ENCODE results near the gene AFF2. TPM values are rescaled to one million over a fixed set of nuclear protein-coding genes. Genes with fewer than 3 reads are reported as not detected.

Gene AFF2
- total RNA-seq, 1 donor from 2014 or later = 3.1 TPM

DNA sequence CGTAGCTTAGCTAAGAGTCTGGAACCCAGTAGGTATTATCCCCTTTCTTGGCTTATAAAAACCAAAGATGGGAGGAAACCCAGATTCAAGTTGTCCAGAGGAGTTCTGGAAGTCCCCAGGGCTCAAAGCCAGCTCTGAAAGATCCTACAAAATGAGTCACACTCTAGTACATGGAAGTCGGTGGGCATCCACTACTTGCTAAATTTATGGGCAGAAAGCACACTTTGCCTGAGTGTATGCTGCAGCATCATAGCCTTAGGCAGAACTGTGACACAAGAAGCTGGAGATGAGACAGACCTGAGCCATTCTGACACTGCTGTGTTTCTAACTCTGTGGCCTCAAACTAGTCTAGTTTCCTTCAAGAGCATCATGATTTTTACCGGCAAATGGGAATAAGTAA lies 429.3 kb downstream of the AFF2 start:
- no peak for DNase-seq

DNA sequence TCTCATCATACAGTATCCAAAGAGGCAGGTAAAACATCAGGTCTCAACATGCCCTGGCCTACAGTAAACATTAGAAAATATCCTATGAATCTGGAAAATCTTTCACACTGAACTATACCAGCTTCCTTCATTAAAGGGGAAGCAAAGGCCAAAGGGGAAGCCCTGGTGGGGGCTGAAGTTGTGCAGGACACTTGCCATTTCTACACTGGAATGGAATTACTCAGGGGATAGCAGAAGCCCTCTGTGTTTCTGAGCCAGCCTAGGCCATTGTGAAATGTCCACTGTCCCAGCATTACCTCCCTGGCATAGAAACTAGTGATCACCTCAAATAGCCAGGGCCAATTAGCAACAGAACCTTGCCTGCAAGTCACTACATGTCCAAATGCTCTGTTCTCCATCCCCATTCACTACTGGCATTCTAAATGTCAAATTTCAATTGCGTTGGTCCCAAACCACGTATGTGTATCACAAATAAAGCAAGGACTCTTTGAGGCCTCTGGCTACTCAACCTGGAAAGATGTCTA lies 429.9 kb downstream of the AFF2 start:
- DNase-seq = no peak

DNA sequence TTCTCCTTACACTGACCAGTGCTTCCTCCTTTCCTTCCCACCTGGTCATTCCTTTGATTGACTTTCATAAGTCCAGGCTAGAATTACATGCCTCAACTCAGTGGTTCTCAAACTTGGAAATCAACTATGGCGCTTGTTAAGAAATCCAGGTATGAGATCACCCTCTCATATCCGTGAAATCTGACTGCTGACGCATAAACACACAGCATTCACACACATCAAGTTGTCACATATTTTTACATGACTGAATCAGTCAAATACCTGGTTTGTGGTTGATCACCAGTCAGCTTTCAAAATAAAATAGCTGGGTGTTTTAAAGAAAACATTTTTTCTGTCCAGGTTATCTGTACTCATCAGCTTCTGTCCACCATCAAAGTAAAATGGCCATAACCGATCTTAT lies 433.5 kb downstream of the AFF2 start:
- no peak for DNase-seq

DNA sequence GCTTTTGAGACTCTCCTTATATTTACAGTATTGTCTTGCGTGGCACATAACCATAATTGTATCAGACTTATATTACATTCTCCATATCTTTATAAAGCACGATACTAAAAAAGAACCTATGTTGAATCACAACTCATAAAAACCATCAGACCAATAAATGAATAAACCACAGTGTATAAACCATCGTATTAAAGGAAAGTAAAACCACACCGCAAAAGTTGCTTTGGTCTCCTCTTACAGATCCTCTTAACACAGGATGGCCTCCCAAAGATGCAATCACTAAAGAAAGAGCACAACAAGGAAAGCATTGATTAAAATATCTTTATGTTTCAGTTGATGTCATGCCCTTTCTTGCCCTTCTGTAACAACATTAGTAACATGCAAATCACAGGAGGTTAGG lies 437.9 kb downstream of the AFF2 start:
- no peak for DNase-seq

DNA sequence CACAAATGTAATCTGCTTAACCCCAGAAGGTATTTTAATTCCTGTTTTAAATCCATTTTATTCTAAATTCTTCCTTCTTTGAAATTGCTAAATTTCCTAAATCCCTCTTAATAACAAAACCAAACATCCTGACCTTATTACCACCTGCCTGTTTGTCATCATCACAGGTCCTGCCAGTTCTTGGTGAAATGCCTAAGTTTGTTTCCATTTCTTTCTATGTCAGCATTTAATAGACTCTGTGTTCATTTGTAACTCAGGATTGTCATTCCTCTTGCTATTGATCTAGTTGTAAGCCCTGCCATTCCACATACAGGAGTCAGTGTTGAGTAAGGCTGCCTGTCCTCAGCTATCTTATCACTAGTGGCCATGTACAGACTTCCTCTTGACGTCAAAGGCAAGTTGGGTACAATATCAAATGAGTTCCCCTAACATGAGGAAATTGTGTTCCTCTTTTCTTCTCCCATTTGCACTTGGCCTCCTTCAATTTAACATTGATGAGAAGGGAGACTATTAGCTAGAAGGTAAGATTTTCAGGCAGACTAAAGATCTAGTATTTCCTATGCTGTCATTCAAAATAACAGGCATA lies 440.1 kb downstream of the AFF2 start:
- no peak for DNase-seq

DNA sequence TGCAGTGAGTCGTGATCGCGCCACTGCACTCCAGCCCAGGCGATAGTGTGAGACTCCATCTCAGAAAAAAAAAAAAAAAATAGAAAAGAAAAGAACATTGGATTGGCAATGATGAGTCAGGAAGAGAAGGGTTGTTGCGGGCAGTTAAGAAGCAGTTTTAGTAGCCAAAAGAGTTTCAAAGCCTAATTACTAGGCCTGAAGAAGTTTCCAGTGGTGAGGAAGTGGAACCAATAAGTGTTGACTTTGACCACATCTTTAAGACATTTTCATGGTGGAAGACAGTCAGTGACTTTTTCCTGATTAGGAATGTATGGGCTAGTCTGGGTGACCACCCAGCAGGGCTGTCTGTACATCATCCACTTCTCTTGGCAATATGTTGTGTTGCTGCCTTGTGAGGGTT lies 442.3 kb downstream of the AFF2 start:
- no peak for DNase-seq

DNA sequence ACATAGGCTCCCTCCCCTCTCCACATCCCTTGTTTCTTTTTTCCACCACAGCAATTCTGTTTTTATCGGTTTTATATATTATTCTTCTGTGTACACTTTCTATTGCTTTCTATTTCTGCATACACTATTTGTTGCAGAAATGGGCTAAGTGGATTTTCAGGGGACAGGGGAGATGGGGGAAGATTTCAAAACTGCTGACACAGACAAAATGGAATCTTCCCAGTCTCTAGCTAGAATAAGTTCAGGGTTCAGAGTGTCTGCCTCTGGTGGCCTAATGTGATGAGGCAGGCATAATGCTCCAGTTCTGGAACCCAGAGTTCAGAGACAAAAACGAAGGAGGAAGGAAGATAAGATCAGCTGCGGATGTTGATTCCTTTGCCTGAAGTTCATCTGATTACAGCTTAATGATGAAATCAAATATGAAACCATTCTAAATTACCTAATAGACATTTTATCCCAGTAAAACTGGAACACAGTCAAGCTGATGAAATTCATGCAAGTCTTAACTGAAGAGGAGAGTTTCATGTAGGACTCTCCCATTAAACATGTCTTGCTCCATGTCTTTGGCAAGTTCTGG lies 447.1 kb downstream of the AFF2 start:
- no peak for DNase-seq

DNA sequence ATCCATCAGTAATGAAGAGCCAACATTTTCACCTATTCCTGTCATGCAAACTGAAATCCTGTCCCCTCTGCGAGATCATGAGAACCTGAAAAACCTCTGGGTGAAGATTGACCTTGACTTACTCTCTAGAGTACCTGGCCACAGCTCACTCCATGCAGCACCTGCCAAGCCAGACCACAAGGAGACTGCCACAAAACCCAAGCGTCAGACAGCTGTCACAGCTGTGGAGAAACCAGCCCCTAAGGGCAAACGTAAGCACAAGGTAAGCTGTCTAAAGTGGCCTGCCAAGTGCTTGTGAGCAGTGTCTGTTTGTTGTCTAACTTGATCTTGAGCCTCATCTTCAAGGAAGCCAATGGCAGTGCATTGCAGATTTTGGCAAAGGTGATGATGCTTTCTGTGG lies 455.9 kb downstream of the AFF2 start:
- no peak for DNase-seq

DNA sequence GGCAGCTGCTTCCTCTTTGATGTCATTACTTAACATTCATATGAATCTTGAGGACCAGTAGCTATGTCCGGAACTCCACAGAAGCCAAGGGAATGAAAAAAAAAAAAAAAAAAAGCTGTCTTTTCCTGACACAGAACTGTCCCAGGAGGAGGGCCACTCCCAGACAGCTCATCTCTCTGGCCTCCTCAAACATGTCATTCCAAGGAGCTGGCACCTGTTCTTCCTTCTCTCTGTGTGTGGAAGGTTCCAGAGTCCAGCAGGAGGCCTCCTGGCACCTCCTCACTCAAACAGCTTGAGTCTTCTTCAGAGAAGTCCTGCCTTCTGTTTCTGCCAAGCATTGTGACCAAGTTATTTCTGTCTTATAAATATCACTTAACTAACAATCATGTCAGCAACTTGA lies 458.5 kb downstream of the AFF2 start:
- no peak for DNase-seq

DNA sequence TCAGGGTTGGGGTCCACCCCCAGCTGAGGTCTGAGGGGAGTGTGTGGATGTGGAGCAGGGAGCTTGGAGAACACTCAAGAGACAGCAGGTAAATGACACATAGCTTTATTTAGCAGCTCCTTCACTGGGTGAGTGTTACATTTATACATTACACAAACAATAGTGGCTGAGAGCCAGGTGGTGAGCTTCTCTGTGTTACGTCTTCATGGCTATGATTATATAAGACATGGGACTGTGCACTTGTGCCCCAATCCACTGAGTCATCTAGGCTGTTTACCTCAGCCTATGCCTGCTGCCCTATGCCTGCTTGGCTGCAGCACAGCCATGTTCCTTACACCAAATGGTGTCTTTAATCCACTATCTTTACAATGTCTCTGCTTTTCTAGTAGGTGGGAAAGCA lies 459.6 kb downstream of the AFF2 start:
- no peak for DNase-seq

DNA sequence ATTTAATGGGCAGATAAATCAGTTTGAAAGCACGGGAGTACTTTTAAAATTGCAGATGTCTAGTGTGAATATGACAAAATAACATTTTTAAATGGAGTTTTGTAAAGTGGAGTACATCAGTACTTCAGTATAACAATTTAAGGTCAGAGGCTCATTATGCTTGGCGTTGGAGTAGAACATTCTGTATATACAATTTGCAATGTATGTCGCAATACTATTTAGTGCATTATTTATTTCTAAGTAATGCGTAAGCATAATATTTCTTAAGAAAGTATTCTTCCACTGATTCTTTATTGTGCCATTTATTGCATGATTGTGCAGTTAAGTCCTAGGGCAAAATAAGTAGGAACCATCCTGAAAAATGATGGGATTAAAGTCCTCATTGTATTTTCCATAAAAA lies 461.6 kb downstream of the AFF2 start:
- DNase-seq = no peak

DNA sequence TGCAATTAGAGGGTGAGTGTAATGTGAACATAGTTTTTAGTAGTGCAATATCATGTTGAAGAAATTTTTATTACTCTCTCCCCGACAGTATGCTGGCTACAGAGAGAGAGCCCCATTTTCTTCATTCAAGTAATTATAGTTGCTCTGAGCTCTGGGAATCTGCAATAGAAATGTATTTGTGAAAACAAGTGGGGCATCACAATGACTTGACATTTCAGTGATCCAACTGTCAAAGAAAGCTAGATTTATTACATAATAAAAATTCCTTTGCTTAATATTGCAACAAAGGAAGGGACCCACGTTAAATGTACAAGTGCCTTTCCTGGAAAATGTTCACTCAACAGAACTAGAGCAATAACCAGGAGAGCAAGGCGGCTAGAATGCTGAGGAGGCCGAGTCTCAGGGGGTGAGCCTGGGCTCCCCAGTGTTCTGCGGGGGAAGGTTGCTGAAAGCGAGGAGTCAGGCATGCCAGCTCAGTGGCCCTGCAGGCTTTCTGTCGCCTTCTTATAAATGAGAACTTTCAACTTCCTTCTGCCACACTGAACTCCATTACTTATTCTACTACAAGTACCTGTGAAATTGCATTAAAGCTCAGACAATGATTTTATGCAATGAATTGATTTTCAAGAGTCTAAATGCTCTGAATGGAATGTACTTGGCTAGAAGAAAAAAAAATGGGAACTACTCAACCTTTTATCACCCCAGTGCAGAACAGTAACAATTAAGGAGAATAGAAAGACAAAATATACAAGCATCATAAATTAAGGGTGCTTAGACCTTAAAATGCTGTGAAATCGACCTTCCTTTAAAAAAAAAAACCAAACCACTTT lies 476.4 kb downstream of the AFF2 start:
- DNase-seq = no peak

DNA sequence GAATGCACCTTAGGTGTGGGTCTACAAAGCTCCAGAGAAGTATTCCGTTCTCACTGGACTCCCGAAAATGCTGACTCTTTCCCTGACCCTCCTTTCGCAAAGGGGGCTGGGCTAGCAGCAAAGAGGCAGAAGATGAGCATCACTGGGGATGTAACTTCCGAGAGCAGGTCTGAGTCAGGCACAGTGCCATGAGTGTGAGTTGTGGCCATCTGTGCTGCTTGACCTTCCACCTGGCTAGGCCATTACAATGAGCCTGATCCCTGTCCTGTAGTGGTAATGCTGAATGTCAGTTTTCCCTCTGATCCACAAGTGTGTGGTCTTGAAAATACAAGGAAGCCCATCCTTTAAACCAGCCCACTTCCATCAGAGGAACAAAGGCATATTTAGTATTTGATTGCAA lies 479.4 kb downstream of the AFF2 start:
- no peak for DNase-seq

DNA sequence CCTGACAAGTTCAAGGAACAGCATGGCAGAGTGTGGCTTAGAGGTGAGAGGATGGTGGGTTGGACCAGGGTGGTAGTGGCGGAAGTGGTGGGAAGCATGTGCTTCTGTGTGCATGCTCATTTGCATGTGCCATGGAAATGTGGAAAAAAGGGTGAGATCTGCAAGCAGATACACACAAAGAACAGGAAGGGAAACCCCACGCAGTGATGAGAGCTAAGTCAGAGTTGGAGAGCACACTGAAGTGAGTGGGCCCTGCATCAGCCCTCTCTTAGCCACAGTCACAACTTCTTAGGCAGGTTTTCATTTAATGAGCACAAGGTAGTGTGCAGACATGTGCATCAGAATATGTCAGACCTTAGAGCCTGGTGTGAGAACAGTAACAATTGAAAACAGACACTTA lies 483.8 kb downstream of the AFF2 start:
- DNase-seq = no peak

DNA sequence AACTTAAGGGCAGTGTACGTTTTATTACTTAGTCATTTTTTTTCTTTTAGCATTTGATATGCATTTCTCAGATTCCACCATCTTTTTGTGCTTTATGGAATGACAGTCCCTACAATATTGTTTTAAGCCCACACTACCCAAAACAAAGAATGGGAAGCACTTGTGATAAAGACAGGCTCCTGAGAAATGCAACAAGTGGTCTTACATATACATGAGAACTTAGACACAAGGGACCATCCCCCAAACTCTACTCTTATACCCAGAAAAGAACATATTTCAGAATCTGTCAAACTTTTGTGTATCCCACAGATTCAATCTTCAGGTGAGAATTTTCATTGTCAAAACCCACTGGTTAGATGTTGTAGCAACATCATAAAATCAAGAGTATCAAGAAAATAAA lies 491.1 kb downstream of the AFF2 start:
- DNase-seq = no peak

DNA sequence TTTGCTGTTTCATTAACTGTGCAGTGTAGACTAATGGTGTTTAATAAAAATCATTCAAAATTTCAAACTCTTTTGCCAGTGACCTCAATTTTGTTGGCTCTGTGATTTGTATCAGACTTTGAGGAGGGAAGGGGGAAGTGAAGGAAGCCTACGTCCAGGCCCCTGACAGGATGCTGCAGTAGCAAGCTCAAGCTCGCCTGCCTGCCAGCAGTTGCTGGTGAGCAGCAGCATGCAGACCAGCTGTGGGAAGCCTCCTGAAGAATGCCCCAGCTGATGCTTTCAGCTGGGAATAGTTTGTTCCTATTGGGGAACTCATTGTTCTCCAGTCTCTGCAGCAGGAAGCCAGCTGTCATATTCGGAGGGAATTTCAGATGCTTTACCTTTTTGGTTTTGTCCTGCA lies 495.2 kb downstream of the AFF2 start:
- no peak for DNase-seq

DNA sequence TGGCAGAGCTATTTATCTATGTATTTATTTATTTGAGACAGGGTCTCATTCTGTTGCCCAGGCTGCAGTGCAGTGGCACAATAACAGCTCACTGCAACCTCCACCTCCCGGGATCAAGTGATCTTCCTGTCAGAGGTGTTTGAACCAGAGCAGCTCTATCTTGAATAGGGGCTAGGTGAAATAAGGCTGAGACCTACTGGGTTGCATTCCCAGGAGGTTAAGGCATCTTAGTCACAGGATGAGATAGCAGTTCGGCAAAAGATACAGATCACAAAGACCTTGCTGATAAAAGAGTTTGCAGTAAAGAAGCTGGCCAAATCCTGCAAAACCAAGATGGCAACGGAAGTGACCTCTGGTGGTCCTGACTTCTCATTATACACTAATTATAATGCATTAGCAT lies 501.9 kb downstream of the AFF2 start:
- DNase-seq = no peak

DNA sequence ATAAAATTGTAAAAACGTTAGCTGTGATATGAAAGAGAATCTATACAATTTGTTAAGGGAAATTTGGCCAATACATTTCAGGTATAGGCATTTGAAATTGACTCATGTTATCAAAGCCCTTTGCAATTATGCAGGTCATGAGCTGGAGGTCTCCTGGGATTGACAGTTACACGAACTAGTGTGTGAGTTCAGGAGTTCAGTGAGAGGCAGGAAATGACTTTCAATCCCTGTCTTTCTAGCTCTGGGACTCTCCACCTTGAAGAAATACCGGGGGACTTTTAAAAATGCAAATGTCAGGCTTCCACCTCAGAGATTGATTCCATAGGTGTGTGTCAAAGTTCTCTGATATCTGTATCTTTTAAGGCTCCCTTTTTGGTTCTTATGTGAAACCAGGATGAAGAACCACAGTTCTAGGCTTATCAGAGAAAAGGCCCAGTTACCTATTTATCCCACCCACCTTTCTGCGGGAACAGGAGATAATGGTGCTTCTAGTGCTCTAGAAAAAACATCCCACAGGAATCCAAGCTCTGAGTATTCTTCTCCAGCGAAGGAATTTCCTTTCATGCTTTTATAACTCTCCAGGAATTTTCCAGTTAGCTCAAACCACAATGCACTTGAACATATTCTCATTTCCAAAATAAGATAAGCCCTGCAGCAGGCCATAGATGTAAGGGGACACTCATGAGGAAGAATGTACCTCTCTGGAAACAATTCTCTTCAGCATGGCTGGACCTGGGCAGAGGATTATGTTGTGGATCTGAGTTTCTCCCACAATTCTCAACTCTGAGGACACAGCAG lies 503.6 kb downstream of the AFF2 start:
- no peak for DNase-seq

DNA sequence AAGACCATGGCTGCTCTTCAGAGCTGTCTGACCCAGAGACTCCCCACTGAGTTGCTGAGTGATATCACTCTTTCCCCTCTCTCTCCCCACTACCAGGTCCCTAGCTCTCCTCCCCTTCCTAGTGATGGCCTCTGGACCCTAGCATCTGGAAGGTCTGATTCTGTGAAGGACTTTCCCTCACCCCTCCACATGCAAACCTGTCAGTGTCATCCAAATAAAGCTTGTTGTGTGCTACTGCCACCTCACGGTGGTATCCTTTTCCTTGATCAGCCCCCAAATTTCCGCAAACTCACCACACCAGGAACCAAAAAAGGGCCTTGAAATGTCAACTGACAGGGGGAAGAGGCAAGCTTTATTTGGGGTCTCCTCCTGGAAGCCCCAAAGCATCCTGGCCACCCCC lies 504.5 kb downstream of the AFF2 start:
- no peak for DNase-seq

DNA sequence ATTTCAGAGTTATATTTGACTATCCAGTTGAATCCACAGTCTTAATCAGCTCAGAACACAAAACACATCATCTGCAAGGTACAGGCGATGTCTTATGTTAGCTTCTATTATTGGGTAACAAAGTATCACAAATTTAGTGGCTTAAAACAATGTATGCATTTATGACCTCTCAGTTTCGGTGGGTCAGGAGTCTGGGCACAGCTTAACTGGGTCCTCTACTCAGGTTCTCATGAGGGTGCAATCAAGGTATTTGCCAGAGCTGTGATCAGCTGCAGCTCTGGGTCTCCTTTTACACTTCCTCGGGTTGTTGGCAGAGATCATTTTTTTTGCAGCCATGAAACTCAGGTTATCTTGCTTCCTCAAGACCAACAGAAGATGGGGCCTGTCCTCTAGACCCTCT lies 505.8 kb downstream of the AFF2 start:
- DNase-seq = no peak

DNA sequence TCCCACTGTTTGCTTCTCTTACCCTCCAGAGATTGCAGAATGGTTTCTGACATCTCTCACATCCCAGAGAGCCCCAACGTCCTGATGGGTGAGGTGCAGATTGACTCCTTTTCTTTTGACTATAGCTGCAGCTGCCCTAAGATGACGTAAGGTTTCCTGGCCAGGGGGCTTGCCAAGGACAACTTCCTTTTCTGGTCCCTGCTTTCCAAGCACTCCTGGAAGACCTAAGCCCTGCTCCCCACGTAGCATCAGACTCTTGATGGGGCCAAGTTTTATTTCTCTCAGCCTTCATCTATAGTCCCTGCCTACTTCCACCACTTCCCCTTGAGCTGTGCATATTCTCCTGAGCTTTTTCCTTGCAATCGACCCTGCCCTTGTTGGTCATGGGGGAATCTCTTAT lies 507.0 kb downstream of the AFF2 start:
- DNase-seq = peak; percentile 22

DNA sequence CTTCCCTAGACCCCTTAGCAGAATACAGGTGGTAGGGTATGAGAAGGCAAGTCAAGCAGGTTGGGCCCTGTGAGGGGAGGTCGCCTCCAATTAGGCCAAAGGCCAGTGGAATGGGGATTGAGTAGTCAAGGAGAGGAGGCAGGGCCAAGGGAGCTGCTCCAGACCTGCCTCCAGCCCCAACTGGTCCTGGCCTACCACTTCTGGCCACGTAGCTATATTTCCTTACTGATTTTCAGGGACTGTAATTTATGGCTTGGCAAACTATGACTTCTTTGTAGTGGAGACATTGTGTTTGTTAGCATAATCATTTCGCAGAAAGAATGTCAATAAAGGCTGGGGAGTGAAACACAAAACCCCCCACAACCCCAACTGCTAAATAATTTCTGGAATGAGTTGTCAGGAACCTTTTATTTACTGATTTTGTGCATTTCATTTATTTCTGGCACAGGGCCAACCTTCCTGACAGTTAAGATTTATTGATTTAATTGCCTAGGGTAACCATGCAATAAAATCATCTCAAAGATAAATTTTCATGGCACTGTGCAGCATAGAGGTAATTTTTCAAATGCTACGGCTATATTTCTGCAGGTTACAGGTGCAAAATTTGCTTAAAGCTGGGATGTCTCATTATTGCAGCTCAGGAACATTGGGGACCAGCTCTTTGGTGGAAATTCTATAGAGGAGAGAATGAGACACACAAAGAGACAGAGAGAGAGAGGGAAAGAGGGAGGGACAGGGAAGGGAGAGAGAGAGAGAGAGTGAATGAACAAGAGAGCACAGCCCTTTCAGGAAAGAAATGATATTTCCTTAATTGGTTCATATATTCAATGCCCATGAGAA lies 509.8 kb downstream of the AFF2 start:
- no peak for DNase-seq

Data from tongue (tissue), 2 donors.